Measurements from ENCODE around the gene ACVR2A.
A peak's percentile ranks its signal among the peaks of the same experiment; 100 is the strongest.

The ACVR2A gene

GRCh38 chr2:147924647-147925046 lies 79.8 kb downstream of the ACVR2A start:
- no peak for DNase-seq (ENCODE audit: low spot score)

GRCh38 chr2:147925886-147926285 lies 81.1 kb downstream of the ACVR2A start:
- DNase-seq (ENCODE audit: low spot score), result no peak

GRCh38 chr2:147927053-147927588 lies 82.3 kb downstream of the ACVR2A start:
- DNase-seq (ENCODE audit: low spot score), result no peak

GRCh38 chr2:147933931-147934330 lies 89.1 kb downstream of the ACVR2A start:
- DNase-seq (ENCODE audit: low spot score), result no peak

- DNase-seq (ENCODE audit: low spot score), result no peak
Measured at GRCh38 chr2:147934881-147935620, 90.2 kb downstream of the ACVR2A start.

- peak; percentile 39 for DNase-seq (ENCODE audit: low spot score)
Measured at GRCh38 chr2:147937744-147938349, 93.0 kb downstream of the ACVR2A start.

GRCh38 chr2:147939313-147939712 lies 94.5 kb downstream of the ACVR2A start:
- no peak for DNase-seq (ENCODE audit: low spot score)

- DNase-seq (ENCODE audit: low spot score), result no peak
Measured at GRCh38 chr2:147945660-147946059, 100.8 kb downstream of the ACVR2A start.

- DNase-seq (ENCODE audit: low spot score), result no peak
Measured at GRCh38 chr2:147952118-147952517, 107.3 kb downstream of the ACVR2A start.

- no peak for DNase-seq (ENCODE audit: low spot score)
Measured at GRCh38 chr2:147968571-147968970, 123.7 kb downstream of the ACVR2A start.

GRCh38 chr2:147976102-147976501 lies 131.3 kb downstream of the ACVR2A start:
- DNase-seq (ENCODE audit: low spot score), result no peak

- no peak for DNase-seq (ENCODE audit: low spot score)
Measured at GRCh38 chr2:147977679-147978078, 132.8 kb downstream of the ACVR2A start.
